Transverse colon (tissue), 4 donors: ENCODE results near the gene ARFIP1. TPM values are rescaled to one million over a fixed set of nuclear protein-coding genes. Genes with fewer than 3 reads are reported as not detected.
"Not testable (repeated sequence)": the region's sequence is repeated elsewhere in the genome, so short reads cannot be mapped to it uniquely, and the experiment has no call there.

ENCODE experiments used
- DNase-seq: peaks from one replicate; pipeline ENCODE4 v3.0.0-alpha.2; 2019
- H3K27ac ChIP-seq, 4 donors: fragments of 200-600 bp; sonication (generic); 2 replicates each; pipeline ENCODE4 v1.5.1; 2016 to 2018; ENCODE audit warnings: inconsistent platforms in 4 of 4
- H3K27me3 ChIP-seq: fragments of 200-600 bp; sonication (generic); 2 replicates; pipeline ENCODE4 v1.5.1; 2017; ENCODE audit warnings: inconsistent platforms
- H3K36me3 ChIP-seq, 4 donors: fragments of 200-600 bp; sonication (generic); 2 replicates each; pipeline ENCODE4 v1.5.1; 2017 to 2019; ENCODE audit warnings: inconsistent platforms in 4 of 4
- H3K4me1 ChIP-seq, 4 donors: fragments of 200-600 bp; sonication (generic); 2 replicates each; pipeline ENCODE4 v1.5.1; 2017 to 2020; ENCODE audit warnings: inconsistent platforms in 4 of 4
- H3K4me3 ChIP-seq, 4 donors: fragments of 200-600 bp; sonication (generic); 1 replicate in 1 of 4; 2 replicates in 3 of 4; pipeline versions ENCODE4 v1.5.1 to v1.6.1; 2017 to 2019; ENCODE audit warnings: inconsistent platforms in 4 of 4
- H3K9me3 ChIP-seq, 2 donors: fragments of 200-600 bp; sonication (generic); 2 replicates each; pipeline ENCODE4 v1.5.1; 2017 to 2019; ENCODE audit warnings: inconsistent platforms in 2 of 2
- CTCF ChIP-seq, 5 experiments: fragments of 200-600 bp in 3 of 5; fragments of 450-650 bp in 2 of 5; sonication (generic) in 3 of 5; IDR thresholded peaks; 1 replicate in 2 of 5; 2 replicates in 3 of 5; pipeline ENCODE4 v1.5.1; 2016 to 2017; ENCODE audit warnings: antibody characterized with exemption in 5 of 5, inconsistent platforms in 3 of 5, mild to moderate bottlenecking in 2 of 5, moderate library complexity in 1 of 5
- EP300 ChIP-seq: sonication (generic); formaldehyde crosslinking; IDR thresholded peaks from one replicate; pipeline ENCODE4 v1.6.1; 2017; ENCODE audit warnings: antibody characterized with exemption, low read depth
- POLR2A ChIP-seq: fragments of 450-650 bp; IDR thresholded peaks from one replicate; pipeline ENCODE4 v1.6.1; 2016; ENCODE audit warnings: antibody characterized with exemption, mild to moderate bottlenecking, moderate library complexity
- POLR2AphosphoS5 ChIP-seq, 3 donors: sonication (generic); formaldehyde crosslinking; IDR thresholded peaks; one replicate each; pipeline ENCODE4 v1.6.1; 2016; ENCODE audit warnings: antibody characterized with exemption in 3 of 3
- WGBS, 2 donors: methylation state at CpG; one replicate each; pipeline ENCODE4 v1.1.5; 2018; ENCODE audit warnings: low coverage in 1 of 2; 5-methylcytosine and 5-hydroxymethylcytosine counted together
- in situ Hi-C, 4 donors: fragments of 200-750 bp; cut with MboI; loops; one replicate each; pipeline versions ENCODE4 v1.15.0 to v1.15.1; 2017; ENCODE audit warnings: low sequenced_read_pairs in 3 of 4, low pct_ligation_motif_present in 1 of 4, low pct_unique_long_range_greater_than_20kb in 1 of 4
- intact Hi-C: fragments of 100-400 bp; cut with DNase I; formaldehyde crosslinking; loops from one replicate; pipeline ENCODE4 v1.15.1; 2023; ENCODE audit warnings: low total_unique reads
- total RNA-seq, 4 donors: library from RNA; depleted of rRNA; stranded (reverse); fragments of >200 nt; gene quantifications; one replicate each; pipeline ENCODE4 v1.1.0, GENCODE V29; 2016

The ARFIP1 gene
- total RNA-seq, 4 donors from 2014 or later: 35.0 to 115 (median 46.2) TPM

GRCh38 chr4:152836936-152837335 lies 57.2 kb downstream of the ARFIP1 start:
- Histone ChIP-seq H3K27ac (no peak overlapping the region), H3K4me3 (no peak overlapping the region), H3K4me1 (no peaks in the 10 kb centered on the region), H3K9me3 (peaks cover 0 to 6% of the 10 kb centered on the region in 2 donors), H3K36me3 (peaks cover 0 to 11% (median 0%) of the 10 kb centered on the region in 4 donors), H3K27me3 (no peaks in the 10 kb centered on the region)
- TF ChIP-seq POLR2A (no peak), EP300 (no peak), POLR2AphosphoS5 (IDR thresholded peaks at IDR 0.05) (no peak), CTCF (IDR thresholded peaks at IDR 0.05) (no peak)
- no peak for DNase-seq
- intact Hi-C loops (no loop called here), in situ Hi-C loops (no loop called here)
- 90 to 95% methylated on average over 3 of the region's 3 CpGs for WGBS, 2 donors

GRCh38 chr4:152839729-152840128 lies 60.0 kb downstream of the ARFIP1 start:
- peaks cover 0 to 12% (median 9%) of the 10 kb centered on the region in 4 donors for H3K4me1 ChIP-seq
- H3K36me3 ChIP-seq, in situ Hi-C loops, H3K27ac ChIP-seq, H3K9me3 ChIP-seq, DNase-seq, H3K27me3 ChIP-seq, H3K4me3 ChIP-seq: not testable (repeated sequence)
- WGBS, 2 donors: 45 to 82% methylated on average over 1 of the region's 1 CpG
- intact Hi-C loops: loop anchor here (5.0 kb wide), 1 partner anchor 248 kb away; no protein-coding TSS in a partner anchor

GRCh38 chr4:152843481-152844090 lies 63.8 kb downstream of the ARFIP1 start:
- in situ Hi-C loops (no loop called here), intact Hi-C loops (loop anchor here (5.0 kb wide), 1 partner anchor 244 kb away; no protein-coding TSS in a partner anchor)
- TF ChIP-seq POLR2A (no peak), EP300 (no peak), POLR2AphosphoS5 (IDR thresholded peaks at IDR 0.05) (no peak), CTCF (IDR thresholded peaks at IDR 0.05) (no peak)
- H3K4me3 ChIP-seq: no peak overlapping the region
- WGBS, 2 donors: 20 to 64% methylated on average over 1 to 11 of the region's 11 CpGs
- DNase-seq: peak; percentile 59
- H3K4me1 ChIP-seq: peaks cover 0 to 19% (median 9%) of the 10 kb centered on the region in 4 donors
- H3K27ac ChIP-seq: peak overlapping the region in 3 of 4 donors; percentile 23 to 59 (median 51)
- H3K36me3 ChIP-seq: peaks cover 0 to 5% (median 0%) of the 10 kb centered on the region in 4 donors
- no peaks in the 10 kb centered on the region for H3K27me3 ChIP-seq
- H3K9me3 ChIP-seq: no peaks in the 10 kb centered on the region

- DNase-seq: no peak
- intact Hi-C loops: no loop called here
- in situ Hi-C loops: loop anchor here in 2 of 4 donors (5.0 kb wide), 3 partner anchors 235 to 280 kb away; no protein-coding TSS in a partner anchor
- H3K27me3 ChIP-seq: no peaks in the 10 kb centered on the region
- H3K27ac ChIP-seq: no peak overlapping the region
- no peak overlapping the region for H3K4me3 ChIP-seq
- H3K4me1 ChIP-seq: peaks cover 0 to 26% (median 9%) of the 10 kb centered on the region in 4 donors
- peaks cover 0 to 2% (median 0%) of the 10 kb centered on the region in 4 donors for H3K36me3 ChIP-seq
- TF ChIP-seq POLR2A (no peak), EP300 (no peak), CTCF (IDR thresholded peaks at IDR 0.05) (no peak), POLR2AphosphoS5 (IDR thresholded peaks at IDR 0.05) (no peak)
- peaks cover under 1% of the 10 kb centered on the region in 2 donors for H3K9me3 ChIP-seq
- WGBS, 2 donors: 96 to 100% methylated on average over 1 of the region's 1 CpG
Observed at GRCh38 chr4:152847376-152847775, 67.6 kb downstream of the ARFIP1 start.
